ENCODE measurements around the gene CDC27. TPM values are rescaled to one million over a fixed set of nuclear protein-coding genes. Genes with fewer than 3 reads are reported as not detected.
"Not testable (repeated sequence)": the region's sequence is repeated elsewhere in the genome, so short reads cannot be mapped to it uniquely, and the experiment has no call there.

The CDC27 gene
- total RNA-seq, 1 experiment from 2014 or later = 92.6 TPM

DNA sequence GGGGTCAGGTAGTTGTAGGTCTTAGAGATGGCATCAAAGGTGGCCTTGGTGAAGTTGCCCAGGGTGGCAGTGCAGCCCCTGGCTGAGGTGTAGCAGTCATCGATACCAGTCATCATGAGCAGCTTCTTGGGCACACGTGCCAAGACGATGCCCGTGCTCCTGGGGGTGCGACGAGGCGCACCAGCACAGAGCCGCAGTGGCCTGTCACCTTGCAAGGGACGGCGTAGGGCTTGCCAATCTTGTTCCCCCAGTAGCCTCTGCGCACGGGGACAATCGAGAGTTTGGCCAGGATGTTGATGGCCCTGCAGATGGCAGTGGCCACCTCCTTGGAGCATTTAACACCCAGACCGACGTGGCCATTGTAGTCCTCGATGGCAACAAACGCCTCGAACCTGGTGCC lies 29.8 kb downstream of the CDC27 start:
- Histone ChIP-seq H3K36me3 (ENCODE audit: control insufficient read depth, insufficient read depth, low read length) (no peaks in the 10 kb centered on the region), H3K27me3 (replicated peaks; ENCODE audit: control insufficient read depth, insufficient read depth, low read length) (no peaks in the 10 kb centered on the region), H3K4me1 (no peaks in the 10 kb centered on the region), H3K9me3 (no peaks in the 10 kb centered on the region), H3K4me3 (ENCODE audit: low read depth, low read length) (no peak overlapping the region)
- Mint-ChIP-seq H3K36me3 (ENCODE audit: insufficient read depth, unreplicated experiment) (peaks cover 69% of the 10 kb centered on the region), H3K9me3 (ENCODE audit: unreplicated experiment) (no peaks in the 10 kb centered on the region), H3K4me3 (ENCODE audit: unreplicated experiment) (no peak overlapping the region), H3K27ac (ENCODE audit: unreplicated experiment) (no peak overlapping the region), H3K27me3 (ENCODE audit: insufficient read depth, unreplicated experiment) (no peaks in the 10 kb centered on the region), H3K4me1 (ENCODE audit: low read depth, unreplicated experiment) (no peaks in the 10 kb centered on the region)
- intact Hi-C loops (cut with micrococcal nuclease; ENCODE audit: unreplicated experiment) = no loop called here
- CTCF ChIA-PET = no interaction called here
- BruUV-seq (replicated peaks) = no TSS peak
- POLR2A ChIA-PET = no interaction called here
- no peak for DNase-seq
- TF ChIP-seq, protein P1, sequence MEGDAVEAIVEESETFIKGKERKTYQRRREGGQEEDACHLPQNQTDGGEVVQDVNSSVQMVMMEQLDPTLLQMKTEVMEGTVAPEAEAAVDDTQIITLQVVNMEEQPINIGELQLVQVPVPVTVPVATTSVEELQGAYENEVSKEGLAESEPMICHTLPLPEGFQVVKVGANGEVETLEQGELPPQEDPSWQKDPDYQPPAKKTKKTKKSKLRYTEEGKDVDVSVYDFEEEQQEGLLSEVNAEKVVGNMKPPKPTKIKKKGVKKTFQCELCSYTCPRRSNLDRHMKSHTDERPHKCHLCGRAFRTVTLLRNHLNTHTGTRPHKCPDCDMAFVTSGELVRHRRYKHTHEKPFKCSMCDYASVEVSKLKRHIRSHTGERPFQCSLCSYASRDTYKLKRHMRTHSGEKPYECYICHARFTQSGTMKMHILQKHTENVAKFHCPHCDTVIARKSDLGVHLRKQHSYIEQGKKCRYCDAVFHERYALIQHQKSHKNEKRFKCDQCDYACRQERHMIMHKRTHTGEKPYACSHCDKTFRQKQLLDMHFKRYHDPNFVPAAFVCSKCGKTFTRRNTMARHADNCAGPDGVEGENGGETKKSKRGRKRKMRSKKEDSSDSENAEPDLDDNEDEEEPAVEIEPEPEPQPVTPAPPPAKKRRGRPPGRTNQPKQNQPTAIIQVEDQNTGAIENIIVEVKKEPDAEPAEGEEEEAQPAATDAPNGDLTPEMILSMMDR (IDR thresholded peaks at IDR 0.05; ENCODE audit: insufficient read depth in 1 of 2, low read depth in 1 of 2, low read length in 1 of 2, severe bottlenecking in 1 of 2, unreplicated experiment in 1 of 2) = no peak

DNA sequence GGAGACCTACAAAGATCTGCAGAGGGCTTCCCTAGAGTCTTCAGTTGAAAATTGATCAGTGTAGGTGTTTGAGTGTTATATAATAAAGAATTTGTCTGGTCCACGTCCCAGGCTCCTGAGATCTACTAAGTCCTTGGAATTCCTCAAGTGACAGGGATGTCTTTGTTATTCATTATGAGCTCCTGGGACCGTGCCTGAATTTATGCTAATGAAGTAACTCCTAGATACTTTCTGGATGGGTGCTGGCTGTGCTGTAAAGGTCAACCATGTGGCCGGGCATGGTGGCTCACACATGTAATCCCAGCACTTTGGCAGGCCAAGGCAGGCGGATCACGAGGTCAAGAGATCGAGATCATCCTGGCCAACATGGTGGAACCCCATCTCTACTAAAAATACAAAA lies 43.7 kb downstream of the CDC27 start:
- peaks cover 82% of the 10 kb centered on the region for H3K36me3 Mint-ChIP-seq (ENCODE audit: insufficient read depth, unreplicated experiment)
- H3K27me3 Mint-ChIP-seq (ENCODE audit: insufficient read depth, unreplicated experiment) = no peaks in the 10 kb centered on the region
- H3K4me1 ChIP-seq = no peaks in the 10 kb centered on the region
- CTCF ChIA-PET = no interaction called here
- H3K4me1 Mint-ChIP-seq (ENCODE audit: low read depth, unreplicated experiment) = no peaks in the 10 kb centered on the region
- intact Hi-C loops (cut with micrococcal nuclease; ENCODE audit: unreplicated experiment) = no loop called here
- H3K27ac Mint-ChIP-seq (ENCODE audit: unreplicated experiment) = no peak overlapping the region
- peaks cover 3% of the 10 kb centered on the region for H3K36me3 ChIP-seq (ENCODE audit: control insufficient read depth, insufficient read depth, low read length)
- POLR2A ChIA-PET = no interaction called here
- H3K4me3 Mint-ChIP-seq (ENCODE audit: unreplicated experiment) = no peak overlapping the region
- BruUV-seq (replicated peaks) = no TSS peak
- DNase-seq = no peak
- TF ChIP-seq, protein P1 (IDR thresholded peaks at IDR 0.05; ENCODE audit: insufficient read depth in 1 of 2, low read depth in 1 of 2, low read length in 1 of 2, severe bottlenecking in 1 of 2, unreplicated experiment in 1 of 2) = no peak
- H3K4me3 ChIP-seq (ENCODE audit: low read depth, low read length) = no peak overlapping the region
- no peaks in the 10 kb centered on the region for H3K27me3 ChIP-seq (replicated peaks; ENCODE audit: control insufficient read depth, insufficient read depth, low read length)
- H3K9me3 ChIP-seq = no peaks in the 10 kb centered on the region
- H3K9me3 Mint-ChIP-seq (ENCODE audit: unreplicated experiment) = no peaks in the 10 kb centered on the region

DNA sequence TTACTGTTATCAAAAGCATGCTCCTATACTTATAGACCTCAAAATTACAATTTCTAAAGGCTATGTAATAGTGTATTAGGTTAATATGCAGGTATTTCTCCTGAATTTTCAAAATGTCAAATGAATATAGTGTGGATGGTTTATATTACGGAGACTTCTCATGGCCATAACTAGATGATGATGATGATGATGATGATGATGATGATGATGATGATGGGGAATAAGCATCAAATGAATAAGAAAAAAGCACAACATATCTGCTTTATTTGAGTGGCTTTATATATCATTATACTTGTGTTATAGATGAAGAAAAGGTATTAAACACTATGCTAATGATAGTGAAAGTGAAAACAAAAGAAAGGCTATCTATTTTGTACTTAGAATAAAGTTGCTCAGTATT lies 53.9 kb downstream of the CDC27 start:
- Histone ChIP-seq H3K27me3 (replicated peaks; ENCODE audit: control insufficient read depth, insufficient read depth, low read length) (no peaks in the 10 kb centered on the region), H3K9me3 (no peaks in the 10 kb centered on the region), H3K36me3 (ENCODE audit: control insufficient read depth, insufficient read depth, low read length) (0 out of 2 replicates have a peak, but pooled peaks cover 1% of the 10 kb centered on the region), H3K4me3 (ENCODE audit: low read depth, low read length) (no peak overlapping the region), H3K4me1 (no peaks in the 10 kb centered on the region)
- BruUV-seq (replicated peaks) = no TSS peak
- H3K4me1 Mint-ChIP-seq (ENCODE audit: low read depth, unreplicated experiment) = no peaks in the 10 kb centered on the region
- POLR2A ChIA-PET = interaction anchor here (0.6 kb wide), 1 partner anchor 865 kb away, joined by 3 read pairs; no protein-coding TSS in a partner anchor
- TF ChIP-seq, protein P1 (IDR thresholded peaks at IDR 0.05; ENCODE audit: insufficient read depth in 1 of 2, low read depth in 1 of 2, low read length in 1 of 2, severe bottlenecking in 1 of 2, unreplicated experiment in 1 of 2) = no peak
- CTCF ChIA-PET = no interaction called here
- no peak overlapping the region for H3K27ac Mint-ChIP-seq (ENCODE audit: unreplicated experiment)
- peaks cover 85% of the 10 kb centered on the region for H3K36me3 Mint-ChIP-seq (ENCODE audit: insufficient read depth, unreplicated experiment)
- no peak overlapping the region for H3K4me3 Mint-ChIP-seq (ENCODE audit: unreplicated experiment)
- intact Hi-C loops (cut with micrococcal nuclease; ENCODE audit: unreplicated experiment) = no loop called here
- H3K27me3 Mint-ChIP-seq (ENCODE audit: insufficient read depth, unreplicated experiment) = no peaks in the 10 kb centered on the region
- no peaks in the 10 kb centered on the region for H3K9me3 Mint-ChIP-seq (ENCODE audit: unreplicated experiment)
- no peak for DNase-seq

DNA sequence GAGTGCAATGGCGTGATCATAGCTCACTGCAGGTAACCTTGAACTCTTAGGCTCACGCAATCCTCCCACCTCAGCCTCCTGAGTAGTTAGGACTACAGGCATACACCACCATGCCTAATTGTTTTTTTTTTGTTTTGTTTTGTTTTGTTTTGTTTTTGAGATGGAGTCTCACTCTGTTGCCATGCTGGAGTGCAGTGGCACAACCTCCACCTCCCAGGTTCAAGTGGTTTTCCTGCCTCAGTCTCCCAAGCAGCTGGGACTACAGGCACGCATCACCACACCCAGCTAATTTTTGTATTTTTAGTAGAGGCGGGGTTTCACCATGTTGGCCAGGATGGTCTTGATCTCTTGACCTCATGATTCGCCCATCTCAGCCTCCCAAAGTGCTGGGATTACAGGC lies 54.7 kb downstream of the CDC27 start:
- peaks cover 80% of the 10 kb centered on the region for H3K36me3 Mint-ChIP-seq (ENCODE audit: insufficient read depth, unreplicated experiment)
- POLR2A ChIA-PET; BruUV-seq (replicated peaks); DNase-seq; H3K4me1 Mint-ChIP-seq (ENCODE audit: low read depth, unreplicated experiment); H3K27me3 Mint-ChIP-seq (ENCODE audit: insufficient read depth, unreplicated experiment); H3K4me1 ChIP-seq; H3K36me3 ChIP-seq (ENCODE audit: control insufficient read depth, insufficient read depth, low read length); CTCF ChIA-PET; H3K4me3 ChIP-seq (ENCODE audit: low read depth, low read length); H3K27me3 ChIP-seq (replicated peaks; ENCODE audit: control insufficient read depth, insufficient read depth, low read length); H3K4me3 Mint-ChIP-seq (ENCODE audit: unreplicated experiment); H3K27ac Mint-ChIP-seq (ENCODE audit: unreplicated experiment); intact Hi-C loops (cut with micrococcal nuclease; ENCODE audit: unreplicated experiment); H3K9me3 Mint-ChIP-seq (ENCODE audit: unreplicated experiment); H3K9me3 ChIP-seq: not testable (repeated sequence)

Data from Caco-2 (cell line).